NCI-H774 (cell line): ENCODE data around the gene DNAH17.

Source experiments
- DNase-seq: peaks from one replicate; lab custom pipeline; 2025; lab: John Stamatoyannopoulos, UW

The DNAH17 gene

GRCh38 chr17:78572239-78573205 lies 4.7 kb downstream of the DNAH17 start:
- DNase-seq, result no peak

DNA sequence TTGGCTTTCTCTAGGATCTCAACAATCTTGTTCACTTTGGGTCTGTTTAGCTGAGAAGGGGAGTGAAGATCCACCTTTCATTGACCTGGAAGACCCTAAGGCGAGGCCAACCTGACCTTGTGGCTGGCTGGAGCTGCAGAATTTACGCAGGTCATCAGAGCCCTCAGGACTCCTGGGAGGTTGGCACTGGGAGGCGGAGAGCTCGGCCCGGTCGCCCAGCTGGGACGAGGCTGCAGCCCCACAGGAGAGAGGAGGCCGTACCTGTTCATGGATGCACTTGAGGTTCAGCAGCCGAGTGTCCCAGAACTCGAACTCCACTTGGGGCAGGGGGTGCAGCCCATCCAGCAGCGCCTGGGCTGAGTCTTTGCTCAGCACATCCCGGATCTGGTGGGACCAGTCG lies 5.9 kb downstream of the DNAH17 start:
- DNase-seq, result no peak

- DNase-seq, result no peak
Measured at GRCh38 chr17:78568494-78569115, 8.6 kb downstream of the DNAH17 start.

DNA sequence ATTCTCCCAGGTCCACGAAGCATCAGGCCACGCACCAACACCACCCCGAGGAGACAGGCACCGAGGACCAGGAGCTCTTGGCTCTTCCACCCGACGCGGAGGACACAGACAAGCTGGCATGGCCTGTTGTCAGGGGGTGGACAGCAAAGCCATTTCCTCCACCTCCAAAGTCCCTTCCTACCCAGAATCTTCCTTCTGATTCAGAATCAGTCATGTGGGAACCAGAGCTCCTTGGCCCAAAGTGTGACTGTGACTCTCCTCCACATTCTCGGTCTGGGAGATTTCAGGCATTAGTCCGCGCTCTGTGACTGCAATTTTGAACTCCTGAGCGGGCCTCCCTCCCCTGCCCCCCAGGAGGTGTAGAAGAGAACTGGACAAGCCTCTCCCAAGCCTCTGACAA lies 9.2 kb downstream of the DNAH17 start:
- no peak for DNase-seq

GRCh38 chr17:78566947-78567346 lies 10.2 kb downstream of the DNAH17 start:
- no peak for DNase-seq

GRCh38 chr17:78563189-78564145 lies 13.7 kb downstream of the DNAH17 start:
- DNase-seq, result peak; percentile 48

- DNase-seq, result no peak
Measured at GRCh38 chr17:78562734-78563133, 14.5 kb downstream of the DNAH17 start.

GRCh38 chr17:78561166-78561565 lies 16.0 kb downstream of the DNAH17 start:
- DNase-seq, result no peak

DNA sequence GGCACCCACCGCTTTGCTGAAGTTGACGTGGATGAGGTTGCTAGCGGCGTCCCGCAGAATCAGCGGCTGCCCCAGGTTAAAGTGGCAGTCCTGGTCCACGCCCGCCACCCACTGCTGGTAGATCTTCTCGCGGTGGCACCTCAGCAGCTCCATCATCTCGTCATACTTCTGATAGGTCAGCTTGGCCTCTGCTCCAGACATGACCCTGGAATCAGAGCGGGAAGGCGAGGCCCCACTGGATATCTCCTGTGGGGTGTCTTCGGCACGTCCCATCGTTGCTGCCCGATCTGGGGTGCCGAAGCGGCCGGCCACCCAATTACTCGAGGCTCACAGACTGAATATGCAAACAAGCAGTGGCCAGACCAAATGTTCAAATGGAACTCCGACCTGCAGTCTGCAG lies 16.5 kb downstream of the DNAH17 start:
- no peak for DNase-seq

GRCh38 chr17:78559749-78560368 lies 17.3 kb downstream of the DNAH17 start:
- peak; percentile 19 for DNase-seq

- no peak for DNase-seq
Measured at GRCh38 chr17:78558989-78559388, 18.2 kb downstream of the DNAH17 start.

- DNase-seq, result no peak
Measured at GRCh38 chr17:78558181-78558850, 18.9 kb downstream of the DNAH17 start.

DNA sequence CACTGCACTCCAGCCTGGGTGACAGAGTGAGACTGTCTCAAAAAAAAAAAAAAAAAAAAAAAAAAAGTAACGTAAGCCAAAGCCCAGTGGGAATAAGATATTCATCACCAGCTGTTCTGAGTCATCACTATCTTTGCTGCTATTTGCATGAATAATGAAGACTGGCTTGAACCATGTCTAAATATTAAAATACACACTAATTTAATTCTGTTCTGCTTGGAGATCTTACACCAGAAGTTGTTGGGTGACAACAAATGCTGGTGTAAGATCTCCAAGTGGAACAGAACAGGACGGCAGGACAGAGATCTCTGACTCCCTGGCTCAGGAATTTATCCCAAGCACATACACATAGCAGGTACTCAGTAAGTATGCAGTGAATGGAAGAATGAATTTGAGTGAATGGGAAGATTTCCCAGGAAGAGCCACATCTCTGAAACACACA lies 19.6 kb downstream of the DNAH17 start:
- DNase-seq, result no peak

DNA sequence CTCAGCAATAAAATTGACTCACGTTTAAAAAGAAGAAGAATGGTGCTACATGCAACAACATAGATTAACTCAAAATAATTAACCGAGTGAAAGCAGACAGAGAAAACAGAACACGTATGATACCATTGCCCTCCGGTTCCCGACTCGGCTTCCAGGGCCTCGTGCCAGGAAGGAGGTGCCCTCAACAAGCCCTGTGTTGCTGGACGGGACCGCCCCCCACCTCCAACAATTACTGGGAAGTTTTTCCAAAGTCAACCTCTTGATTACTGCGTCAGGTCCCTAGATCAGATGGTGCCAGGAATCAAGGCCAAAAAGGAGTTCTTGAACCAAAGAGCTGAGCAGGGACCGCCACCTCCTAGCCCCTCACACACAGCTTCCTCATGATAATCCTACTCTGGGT lies 20.4 kb downstream of the DNAH17 start:
- DNase-seq, result no peak

DNA sequence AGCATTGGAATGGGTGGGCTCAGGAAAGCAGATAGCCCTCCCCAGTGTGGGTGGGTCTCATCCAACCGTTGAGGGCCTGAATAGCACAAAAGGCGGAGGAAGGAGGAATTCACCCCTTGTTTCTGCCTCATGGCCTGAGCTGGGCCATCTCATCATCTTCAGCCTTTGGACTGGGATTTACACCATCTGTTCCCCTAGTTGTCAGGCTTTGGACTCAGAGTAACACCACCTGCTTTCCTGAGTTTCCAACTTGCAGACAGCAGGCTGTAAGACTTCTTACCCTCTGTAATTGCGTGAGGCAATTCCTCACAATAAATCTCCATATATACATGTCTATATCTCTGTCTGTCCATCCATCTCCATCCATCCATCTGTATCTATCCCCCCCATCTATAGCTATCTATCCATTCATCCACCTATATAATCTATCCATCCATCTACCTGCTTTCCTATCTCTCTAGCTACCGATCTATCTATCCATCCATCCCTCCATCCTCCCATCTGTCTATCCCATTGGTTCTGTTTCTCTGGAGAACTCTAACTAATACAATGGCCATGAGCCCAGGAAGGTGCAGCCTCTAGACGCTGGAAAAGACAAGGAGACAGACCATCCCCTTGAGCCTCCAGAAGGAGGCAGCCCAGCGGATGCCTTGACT lies 21.3 kb downstream of the DNAH17 start:
- DNase-seq, result no peak

DNA sequence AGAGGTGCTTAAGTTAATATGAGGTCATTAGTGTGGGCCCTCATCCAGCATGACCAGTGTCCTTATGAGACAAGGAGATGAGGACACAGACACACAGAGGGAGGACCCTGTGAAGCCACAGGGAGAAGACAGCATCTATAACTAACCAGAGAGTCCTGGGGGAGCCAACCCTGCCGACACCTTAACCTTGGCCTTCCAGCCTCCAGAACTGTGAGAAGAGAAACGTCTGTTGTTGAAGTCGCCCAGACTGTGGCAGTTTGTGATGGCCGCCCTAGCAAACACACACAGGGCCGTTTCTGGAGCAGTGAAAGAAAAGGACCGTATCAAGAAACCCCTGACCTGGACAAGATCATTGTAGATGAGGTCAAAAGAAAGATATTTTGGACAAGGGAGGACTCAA lies 26.7 kb downstream of the DNAH17 start:
- no peak for DNase-seq

GRCh38 chr17:78548725-78549124 lies 28.5 kb downstream of the DNAH17 start:
- DNase-seq, result no peak

- DNase-seq, result no peak
Measured at GRCh38 chr17:78547035-78547434, 30.2 kb downstream of the DNAH17 start.

GRCh38 chr17:78546476-78546875 lies 30.7 kb downstream of the DNAH17 start:
- no peak for DNase-seq

- DNase-seq, result no peak
Measured at GRCh38 chr17:78544881-78545755, 32.1 kb downstream of the DNAH17 start.
